ENCODE data around the gene SERPINA12.

- TF ChIP-seq POLR2A (IDR thresholded peaks at IDR 0.05) (no peak), CTCF (IDR thresholded peaks at IDR 0.05) (no peak)
Measured at GRCh38 chr14:94465042-94465441, 44.2 kb downstream of the SERPINA12 start.
